ENCODE measurements around the gene FRMPD1.
"Not testable (repeated sequence)": the region's sequence is repeated elsewhere in the genome, so short reads cannot be mapped to it uniquely, and the experiment has no call there.

DNA sequence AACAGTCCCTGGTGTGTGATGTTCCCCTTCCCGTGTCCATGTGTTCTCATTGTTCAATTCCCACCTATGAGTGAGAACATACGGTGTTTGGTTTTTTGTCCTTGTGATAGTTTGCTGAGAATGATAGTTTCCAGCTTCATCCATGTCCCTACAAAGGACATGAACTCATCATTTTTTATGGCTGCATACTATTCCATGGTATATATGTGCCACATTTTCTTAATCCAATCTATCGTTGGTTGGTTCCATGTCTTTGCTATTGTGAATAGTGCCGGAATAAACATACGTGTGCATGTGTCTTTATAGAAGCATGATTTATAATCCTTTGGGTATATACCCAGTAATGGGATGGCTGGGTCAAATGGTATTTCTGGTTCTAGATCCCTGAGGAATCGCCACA, 114.5 kb downstream of the FRMPD1 start:
- TF ChIP-seq, protein P1, sequence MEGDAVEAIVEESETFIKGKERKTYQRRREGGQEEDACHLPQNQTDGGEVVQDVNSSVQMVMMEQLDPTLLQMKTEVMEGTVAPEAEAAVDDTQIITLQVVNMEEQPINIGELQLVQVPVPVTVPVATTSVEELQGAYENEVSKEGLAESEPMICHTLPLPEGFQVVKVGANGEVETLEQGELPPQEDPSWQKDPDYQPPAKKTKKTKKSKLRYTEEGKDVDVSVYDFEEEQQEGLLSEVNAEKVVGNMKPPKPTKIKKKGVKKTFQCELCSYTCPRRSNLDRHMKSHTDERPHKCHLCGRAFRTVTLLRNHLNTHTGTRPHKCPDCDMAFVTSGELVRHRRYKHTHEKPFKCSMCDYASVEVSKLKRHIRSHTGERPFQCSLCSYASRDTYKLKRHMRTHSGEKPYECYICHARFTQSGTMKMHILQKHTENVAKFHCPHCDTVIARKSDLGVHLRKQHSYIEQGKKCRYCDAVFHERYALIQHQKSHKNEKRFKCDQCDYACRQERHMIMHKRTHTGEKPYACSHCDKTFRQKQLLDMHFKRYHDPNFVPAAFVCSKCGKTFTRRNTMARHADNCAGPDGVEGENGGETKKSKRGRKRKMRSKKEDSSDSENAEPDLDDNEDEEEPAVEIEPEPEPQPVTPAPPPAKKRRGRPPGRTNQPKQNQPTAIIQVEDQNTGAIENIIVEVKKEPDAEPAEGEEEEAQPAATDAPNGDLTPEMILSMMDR (conservative IDR thresholded peaks at IDR 0.05; ENCODE audit: low read length): not testable (repeated sequence)
- not testable (repeated sequence) for TF ChIP-seq EZH2phosphoT487 (IDR thresholded peaks at IDR 0.05; ENCODE audit: borderline replicate concordance)
